K562 (cell line): ENCODE results near the gene SON. TPM values are rescaled to one million over a fixed set of nuclear protein-coding genes. Genes with fewer than 3 reads are reported as not detected.
"Not testable (repeated sequence)": the region's sequence is repeated elsewhere in the genome, so short reads cannot be mapped to it uniquely, and the experiment has no call there.

Source experiments
- ATAC-seq: fragments of 200-7000 bp; cut with Tn5 transposase; 3 replicates; pipeline ENCODE4 v1.9.1; 2020; ENCODE audit warnings: moderate library complexity
- BruUV-seq: library from RNA; stranded (reverse); fragments of 400-500 nt; replicated peaks from 2 replicates; lab custom pipeline; 2021; lab: Mats Ljungman, UMichigan
- CTCF ChIA-PET: fragments of 300-600 bp; formaldehyde crosslinking; extraction: SDS; loops from one replicate; lab custom pipeline; 2021; ENCODE audit warnings: low intra/inter-chr PET ratio; lab: Yijun Ruan, JAX
- POLR2A ChIA-PET: fragments of 300-600, 350-650 bp; sonication (Branson Sonifier 250); formaldehyde crosslinking; extraction: SDS; loops from one replicate; lab custom pipeline; 2021; ENCODE audit warnings: antibody characterized with exemption, inconsistent platforms; lab: Yijun Ruan, JAX
- DNase-seq, 4 experiments: peaks; one replicate each; pipeline versions ENCODE4 v3.0.0 to v3.0.0-alpha.2; 2011 to 2018; ENCODE audit warnings: low spot score in 3 of 4, mixed read lengths in 3 of 4; ENCODE audit errors: extremely low read depth in 1 of 4
- FAIRE-seq: peaks from 2 replicates; lab custom pipeline; 2011; peaks lifted over from hg19 to GRCh38; lab: Jason Lieb, UNC
- H2AFZ ChIP-seq: 2 replicates; pipeline ENCODE4 v1.6.0; 2011; ENCODE audit warnings: low read depth, low read length, control low read depth, inconsistent platforms
- H3K27ac ChIP-seq: fragments of 200-600 bp; 3 replicates; pipeline ENCODE4 v1.8.0; 2011; ENCODE audit warnings: low read depth, mild to moderate bottlenecking, control low read depth, inconsistent platforms, low read length, moderate library complexity, mixed read lengths; ENCODE audit errors: extremely low read depth
- H3K27me3 ChIP-seq, 2 experiments: fragments of 300-600 bp in 1 of 2; 2 replicates in 1 of 2; 3 replicates in 1 of 2; pipeline versions ENCODE4 v1.6.0 to v1.8.0; 2011; ENCODE audit warnings: inconsistent platforms in 2 of 2, low read length in 2 of 2, mild to moderate bottlenecking in 1 of 2, mixed read lengths in 1 of 2, moderate library complexity in 1 of 2; ENCODE audit not compliant: control insufficient read depth in 2 of 2, insufficient read depth in 2 of 2
- H3K36me3 ChIP-seq: fragments of 300-600 bp; 3 replicates; pipeline ENCODE4 v1.8.0; 2011; ENCODE audit warnings: mild to moderate bottlenecking, low read length, inconsistent platforms; ENCODE audit not compliant: control insufficient read depth, insufficient read depth
- H3K4me1 ChIP-seq, 2 experiments: fragments of 200-600 bp in 1 of 2; replicated peaks in 1 of 2; 2 replicates in 1 of 2; 3 replicates in 1 of 2; pipeline versions ENCODE4 v1.5.1 to v1.8.0; 2011; ENCODE audit warnings: inconsistent platforms in 2 of 2, low read length in 2 of 2, mild to moderate bottlenecking in 1 of 2, mixed read lengths in 1 of 2, moderate library complexity in 1 of 2; ENCODE audit not compliant: control insufficient read depth in 2 of 2, insufficient read depth in 2 of 2
- H3K4me2 ChIP-seq: 2 replicates; pipeline ENCODE4 v1.6.1; 2011; ENCODE audit warnings: low read length, control low read depth, inconsistent platforms, mixed read lengths; ENCODE audit not compliant: insufficient read depth
- H3K4me3 ChIP-seq: fragments of 200-600 bp; sonication (generic), shearing (Covaris generic); 2 replicates; pipeline ENCODE4 v1.5.1; 2016; ENCODE audit warnings: control low read depth, inconsistent platforms
- H3K79me2 ChIP-seq: fragments of 200-600 bp; 3 replicates; pipeline ENCODE4 v1.8.0; 2011; ENCODE audit warnings: low read length, inconsistent platforms; ENCODE audit not compliant: control insufficient read depth, insufficient read depth
- H3K9ac ChIP-seq, 2 experiments: 2 replicates each; pipeline versions ENCODE4 v1.6.0 to v1.6.1; 2011; ENCODE audit warnings: low read depth in 2 of 2, low read length in 2 of 2, control low read depth in 1 of 2, inconsistent platforms in 1 of 2, mild to moderate bottlenecking in 1 of 2, mixed read lengths in 1 of 2; ENCODE audit not compliant: insufficient read depth in 1 of 2
- H3K9me1 ChIP-seq: one replicate; pipeline ENCODE4 v1.6.0; 2011; ENCODE audit warnings: inconsistent platforms, mild to moderate bottlenecking, low read length, moderate library complexity; ENCODE audit not compliant: control insufficient read depth, insufficient read depth
- H3K9me3 ChIP-seq: replicated peaks from 2 replicates; pipeline ENCODE4 v1.5.1; 2011; ENCODE audit warnings: low read depth, low read length, inconsistent platforms; ENCODE audit not compliant: control insufficient read depth, insufficient read depth
- H4K20me1 ChIP-seq: replicated peaks from 2 replicates; pipeline ENCODE4 v1.6.1; 2011; ENCODE audit warnings: low read length, inconsistent platforms, mixed read lengths; ENCODE audit not compliant: control insufficient read depth, insufficient read depth
- CEBPB ChIP-seq: fragments of 450-650 bp; IDR thresholded peaks from 2 replicates; pipeline ENCODE4 v1.6.1; 2016; ENCODE audit warnings: missing genetic modification characterization, missing compliant biosample characterization
- CEBPG ChIP-seq, 3 experiments: fragments of 200-800 bp in 1 of 3; sonication (Bioruptor generic) in 1 of 3; sonication (generic) in 1 of 3; formaldehyde crosslinking in 1 of 3; IDR thresholded peaks in 2 of 3; conservative IDR thresholded peaks in 1 of 3; 2 replicates each; pipeline versions ENCODE4 v1.6.1 to v1.8.0; 2016 to 2022; ENCODE audit warnings: missing compliant biosample characterization in 2 of 3, missing genetic modification characterization in 2 of 3, mild to moderate bottlenecking in 1 of 3, missing genetic modification reagents in 1 of 3
- DACH1 ChIP-seq: fragments of 450-650 bp; IDR thresholded peaks from 2 replicates; pipeline ENCODE4 v1.6.1; 2018; ENCODE audit not compliant: partially characterized antibody
- ETS2 ChIP-seq: IDR thresholded peaks from 2 replicates; pipeline ENCODE4 v1.6.1; 2016; ENCODE audit warnings: borderline replicate concordance, missing genetic modification characterization, mild to moderate bottlenecking, moderate library complexity, missing compliant biosample characterization; ENCODE audit not compliant: poor library complexity, severe bottlenecking
- FOXJ3 ChIP-seq: sonication (generic); formaldehyde crosslinking; IDR thresholded peaks from 2 replicates; pipeline ENCODE4 v1.4.0; 2020; ENCODE audit warnings: mild to moderate bottlenecking, missing genetic modification reagents
- MEIS2 ChIP-seq: fragments of 450-650 bp; IDR thresholded peaks from 2 replicates; pipeline ENCODE4 v1.6.1; 2014; ENCODE audit warnings: mild to moderate bottlenecking; ENCODE audit not compliant: partially characterized antibody
- NRF1 ChIP-seq, 2 experiments: fragments of 450-650 bp; IDR thresholded peaks in 1 of 2; conservative IDR thresholded peaks in 1 of 2; 2 replicates each; pipeline ENCODE4 v1.6.1; 2014; ENCODE audit warnings: mild to moderate bottlenecking in 2 of 2
- PCBP1 ChIP-seq: fragments of 200-400 bp; formaldehyde crosslinking; IDR thresholded peaks from 2 replicates; pipeline ENCODE4 v1.6.1; 2018; ENCODE audit warnings: mild to moderate bottlenecking, low read depth, low read length; ENCODE audit not compliant: poor library complexity, severe bottlenecking
- PML ChIP-seq: IDR thresholded peaks from 2 replicates; pipeline ENCODE4 v1.6.1; 2012; ENCODE audit warnings: low read length, inconsistent platforms
- POLR2A ChIP-seq: fragments of 450-650 bp; conservative IDR thresholded peaks from 2 replicates; pipeline ENCODE4 v1.6.1; 2016
- POLR2AphosphoS2 ChIP-seq: IDR thresholded peaks from 2 replicates; pipeline ENCODE4 v1.6.1; 2012; ENCODE audit warnings: low read length, improper control_type of control experiment
- POLR2B ChIP-seq: fragments of 450-650 bp; IDR thresholded peaks from 2 replicates; pipeline ENCODE4 v1.6.1; 2018; ENCODE audit warnings: low read depth; ENCODE audit not compliant: partially characterized antibody
- PTRF ChIP-seq: fragments of 450-650 bp; IDR thresholded peaks from 2 replicates; pipeline ENCODE4 v1.6.1; 2016; ENCODE audit warnings: mild to moderate bottlenecking, missing genetic modification characterization, missing compliant biosample characterization
- RBFOX2 ChIP-seq: fragments of 200-400 bp; formaldehyde crosslinking; IDR thresholded peaks from 2 replicates; pipeline ENCODE4 v1.6.1; 2017; ENCODE audit warnings: low read depth, mild to moderate bottlenecking, low read length, moderate library complexity
- SUPT5H ChIP-seq: fragments of 450-650 bp; IDR thresholded peaks from 2 replicates; pipeline ENCODE4 v1.6.1; 2016
- ZBED1 ChIP-seq: IDR thresholded peaks from 2 replicates; pipeline ENCODE4 v1.6.1; 2014
- ZFPM2 ChIP-seq: fragments of 250-450 bp; sonication (Bioruptor Pico); IDR thresholded peaks from 2 replicates; pipeline ENCODE4 v1.5.1; 2022; ENCODE audit warnings: mild to moderate bottlenecking
- ZNF316 ChIP-seq: fragments of 450-650 bp; IDR thresholded peaks from 2 replicates; pipeline ENCODE4 v1.6.1; 2016
- ZNF408 ChIP-seq: fragments of 250-450 bp; sonication (Bioruptor Pico); IDR thresholded peaks from 2 replicates; pipeline ENCODE4 v1.4.0; 2020; ENCODE audit warnings: low read depth, mild to moderate bottlenecking, moderate library complexity
- WGBS: fragments of 100-300 bp; shearing (Covaris generic); methylation state at CpG from one replicate; pipeline ENCODE4 v1.1.6; 2016; ENCODE audit warnings: low coverage, mixed read lengths; ENCODE audit not compliant: insufficient coverage; ENCODE audit errors: missing lambda C conversion rate; 5-methylcytosine and 5-hydroxymethylcytosine counted together
- in situ Hi-C: fragments of 300-500 bp; cut with MboI; formaldehyde crosslinking; loops from 4 replicates; pipeline ENCODE4 v1.15.0; 2018; ENCODE audit warnings: inconsistent platforms, mixed read lengths
- intact Hi-C: fragments of 100-400 bp; cut with micrococcal nuclease; formaldehyde crosslinking; loops from 2 replicates; pipeline ENCODE4 v1.14.2; 2022
- polyA plus RNA-seq, 8 experiments: library from polyadenylated mRNA; depleted of rRNA in 4 of 8; stranded (reverse) in 5 of 8; unstranded in 3 of 8; fragments of >200 nt; fragmentation: Nextera tagmentation in 2 of 8; fragmentation: Illumina TruSeq in 1 of 8; extraction: Ambion mirVana in 2 of 8; extraction: Trizol in 1 of 8; gene quantifications; 2 replicates each; pipeline versions ENCODE4 v1.2.1 to v1.2.3, GENCODE V29; 2011 to 2014; ENCODE audit warnings: inconsistent platforms in 1 of 8, missing spikeins in 1 of 8
- total RNA-seq, 7 experiments: library from RNA; depleted of rRNA in 6 of 7; stranded (reverse); fragments of >200 nt in 6 of 7; fragmentation: Illumina TruSeq in 2 of 7; extraction: Trizol in 2 of 7; gene quantifications; 2 replicates each; pipeline versions ENCODE4 v1.2.1 to v1.2.3, GENCODE V29; 2011 to 2021; ENCODE audit warnings: low replicate concordance in 1 of 7

SON gene
- total and polyA plus RNA-seq, 9 of the 15 experiments (the other 6 are each of a cell fraction or from before 2014, with no cell fraction given), result 105 to 742 (median 187) TPM

GRCh38 chr21:33576741-33577141 lies 33.9 kb downstream of the SON start:
- H3K27ac ChIP-seq; H2AFZ ChIP-seq; CTCF ChIA-PET; H3K4me1 ChIP-seq; H3K9me3 ChIP-seq; DNase-seq; H4K20me1 ChIP-seq; intact Hi-C loops; H3K9ac ChIP-seq; H3K79me2 ChIP-seq; H3K27me3 ChIP-seq; H3K4me3 ChIP-seq; H3K4me2 ChIP-seq; FAIRE-seq; H3K9me1 ChIP-seq; BruUV-seq; in situ Hi-C loops; TF ChIP-seq CEBPG (CRISPR knock-in tag; IDR thresholded peaks at IDR 0.05): not testable (repeated sequence)
- POLR2A ChIA-PET, result interaction anchor here (1.0 to 1.8 kb wide), 3 partner anchors 8 to 318 kb away, joined by 4 to 6 read pairs (median 4); partner anchors contain the start of gene DONSON
- H3K36me3 ChIP-seq, result peaks cover 93% of the 10 kb centered on the region
- peak; percentile 34 for TF ChIP-seq POLR2A
- TF ChIP-seq CEBPB (tag), result peak; percentile 63
- TF ChIP-seq CEBPG (tag; conservative IDR thresholded peaks at IDR 0.05 in 1 of 2, IDR thresholded peaks at IDR 0.05 in 1 of 2), result peak in 1 of 2 experiments; percentile 69; a peak in 2 of 4 replicates
- whole genome bisulfite sequencing, result 49% methylated on average over 2 of the region's 2 CpGs
- ATAC-seq, result peak; percentile 64

DNA sequence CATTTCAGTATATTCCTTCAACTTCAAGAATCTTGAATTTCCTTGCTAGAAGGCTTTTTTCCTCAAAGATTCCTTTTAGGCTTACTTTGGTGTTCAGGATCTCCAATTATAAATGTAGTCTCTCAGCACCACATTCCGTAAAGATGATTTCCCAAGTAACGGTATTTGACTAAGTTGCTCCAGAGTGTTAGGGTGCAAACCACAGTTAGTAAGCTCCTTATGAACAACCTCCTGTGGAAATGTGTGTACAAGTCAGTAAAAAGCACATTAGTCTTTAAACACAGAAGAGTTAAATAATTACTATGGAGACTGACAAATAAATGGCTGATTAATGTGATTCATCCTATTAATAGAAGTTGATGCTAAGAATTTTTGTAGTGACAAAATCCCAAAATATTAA lies 35.4 kb downstream of the SON start:
- DNase-seq (no peak), FAIRE-seq (peak; percentile 51), ATAC-seq (no peak)
- 97% methylated on average over 2 of the region's 2 CpGs for WGBS
- Histone ChIP-seq H2AFZ (no peak overlapping the region), H3K9me3 (no peaks in the 10 kb centered on the region), H3K9me1 (no peaks in the 10 kb centered on the region), H4K20me1 (no peaks in the 10 kb centered on the region), H3K4me3 (no peak overlapping the region), H3K4me1 (no peaks in the 10 kb centered on the region; a peak in 1 of 5 replicates), H3K4me2 (no peak overlapping the region), H3K9ac (no peak overlapping the region), H3K27ac (no peak overlapping the region), H3K36me3 (peaks cover 92% of the 10 kb centered on the region), H3K27me3 (no peaks in the 10 kb centered on the region), H3K79me2 (no peaks in the 10 kb centered on the region; the same call in 2 of the 3 replicates)
- intact Hi-C loops (no loop called here), in situ Hi-C loops (no loop called here)
- no TSS peak for BruUV-seq
- ChIA-PET POLR2A (interaction anchor here (1.3 kb wide), 1 partner anchor 317 kb away, joined by 4 read pairs; no protein-coding TSS in a partner anchor), CTCF (no interaction called here)
- peak; percentile 29; the same call in 1 of the 2 replicates for TF ChIP-seq SUPT5H
- TF ChIP-seq FOXJ3 (CRISPR knock-in tag), result no peak
- no peak for TF ChIP-seq DACH1
- no peak for TF ChIP-seq MEIS2
- no peak for TF ChIP-seq NRF1 (conservative IDR thresholded peaks at IDR 0.05 in 1 of 2, IDR thresholded peaks at IDR 0.05 in 1 of 2)
- peak; percentile 5 for TF ChIP-seq POLR2B
- TF ChIP-seq POLR2A, result peak; percentile 35
- no peak for TF ChIP-seq ETS2
- TF ChIP-seq RBFOX2, result no peak
- no peak for TF ChIP-seq ZNF408 (CRISPR knock-in tag)
- TF ChIP-seq POLR2AphosphoS2, result peak; percentile 64; the same call in 1 of the 2 replicates
- TF ChIP-seq PCBP1, result no peak
- no peak for TF ChIP-seq PTRF (tag)
- TF ChIP-seq ZNF316, result no peak
- 0 out of 2 replicates have a peak, but pooled peaks have one; percentile 8 for TF ChIP-seq PML
- no peak for TF ChIP-seq ZFPM2 (CRISPR knock-in tag)
- TF ChIP-seq ZBED1, result no peak
